ENCODE measurements around the gene EPHA1. TPM values are rescaled to one million over a fixed set of nuclear protein-coding genes. Genes with fewer than 3 reads are reported as not detected.

The EPHA1 gene
- total RNA-seq, 4 donors from 2014 or later, result 0.94 TPM; not detected in 3

DNA sequence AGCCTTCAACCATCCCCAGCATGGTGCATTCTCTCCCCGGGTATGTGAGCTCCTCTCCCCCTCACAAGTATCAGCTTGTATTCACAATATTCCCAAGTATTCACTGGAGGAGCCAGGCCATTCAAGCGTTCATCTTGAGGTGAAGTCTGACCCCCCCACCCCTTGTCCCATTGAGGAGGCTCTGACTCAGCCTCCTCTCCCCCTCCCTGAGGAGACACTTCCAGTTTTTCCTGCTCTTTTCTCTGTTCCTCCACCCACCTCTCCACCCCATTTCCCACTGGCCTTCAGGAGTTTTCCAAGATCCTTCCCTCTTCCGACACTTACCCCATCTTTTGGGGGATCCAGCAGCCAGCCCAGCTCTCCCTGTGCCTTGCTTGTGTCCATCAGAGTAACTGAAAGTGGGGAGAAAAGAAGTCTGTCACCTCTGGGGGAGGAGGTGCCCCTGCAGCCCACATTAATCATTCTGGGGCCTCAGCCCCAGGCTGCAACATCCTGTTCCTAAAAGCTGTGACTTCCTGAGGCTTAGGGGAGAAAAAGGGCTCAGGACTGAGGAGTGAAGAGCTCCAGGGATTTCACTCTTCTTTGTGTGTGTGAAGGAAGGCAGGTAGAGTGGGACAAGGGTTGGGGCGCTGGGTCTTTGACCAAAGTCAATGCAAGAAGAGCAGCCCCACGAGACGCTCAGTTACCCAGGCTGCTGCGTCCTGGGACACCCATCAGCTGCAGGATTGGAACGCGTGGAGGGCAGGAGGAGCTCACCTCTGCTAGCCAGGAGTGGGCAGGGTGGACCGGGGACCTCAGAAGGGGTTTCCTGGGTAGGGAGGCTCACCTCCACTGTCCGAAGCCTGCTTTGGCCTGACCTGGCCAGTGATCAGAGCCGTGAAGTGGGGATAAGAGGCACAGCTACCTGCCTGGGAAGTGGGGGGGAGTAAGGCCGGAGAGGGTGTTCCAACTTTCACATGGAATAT lies 1.1 kb downstream of the EPHA1 start:
- TF ChIP-seq, protein P1, sequence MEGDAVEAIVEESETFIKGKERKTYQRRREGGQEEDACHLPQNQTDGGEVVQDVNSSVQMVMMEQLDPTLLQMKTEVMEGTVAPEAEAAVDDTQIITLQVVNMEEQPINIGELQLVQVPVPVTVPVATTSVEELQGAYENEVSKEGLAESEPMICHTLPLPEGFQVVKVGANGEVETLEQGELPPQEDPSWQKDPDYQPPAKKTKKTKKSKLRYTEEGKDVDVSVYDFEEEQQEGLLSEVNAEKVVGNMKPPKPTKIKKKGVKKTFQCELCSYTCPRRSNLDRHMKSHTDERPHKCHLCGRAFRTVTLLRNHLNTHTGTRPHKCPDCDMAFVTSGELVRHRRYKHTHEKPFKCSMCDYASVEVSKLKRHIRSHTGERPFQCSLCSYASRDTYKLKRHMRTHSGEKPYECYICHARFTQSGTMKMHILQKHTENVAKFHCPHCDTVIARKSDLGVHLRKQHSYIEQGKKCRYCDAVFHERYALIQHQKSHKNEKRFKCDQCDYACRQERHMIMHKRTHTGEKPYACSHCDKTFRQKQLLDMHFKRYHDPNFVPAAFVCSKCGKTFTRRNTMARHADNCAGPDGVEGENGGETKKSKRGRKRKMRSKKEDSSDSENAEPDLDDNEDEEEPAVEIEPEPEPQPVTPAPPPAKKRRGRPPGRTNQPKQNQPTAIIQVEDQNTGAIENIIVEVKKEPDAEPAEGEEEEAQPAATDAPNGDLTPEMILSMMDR (IDR thresholded peaks at IDR 0.05; ENCODE audit: low read depth), result no peak

- TF ChIP-seq, protein P1 (IDR thresholded peaks at IDR 0.05; ENCODE audit: low read depth), result no peak
These were observed 2.7 kb downstream of the EPHA1 start for GRCh38 chr7:143406002-143406357.

GRCh38 chr7:143405173-143406001 lies 3.3 kb downstream of the EPHA1 start:
- TF ChIP-seq, protein P1 (IDR thresholded peaks at IDR 0.05; ENCODE audit: low read depth), result no peak

DNA sequence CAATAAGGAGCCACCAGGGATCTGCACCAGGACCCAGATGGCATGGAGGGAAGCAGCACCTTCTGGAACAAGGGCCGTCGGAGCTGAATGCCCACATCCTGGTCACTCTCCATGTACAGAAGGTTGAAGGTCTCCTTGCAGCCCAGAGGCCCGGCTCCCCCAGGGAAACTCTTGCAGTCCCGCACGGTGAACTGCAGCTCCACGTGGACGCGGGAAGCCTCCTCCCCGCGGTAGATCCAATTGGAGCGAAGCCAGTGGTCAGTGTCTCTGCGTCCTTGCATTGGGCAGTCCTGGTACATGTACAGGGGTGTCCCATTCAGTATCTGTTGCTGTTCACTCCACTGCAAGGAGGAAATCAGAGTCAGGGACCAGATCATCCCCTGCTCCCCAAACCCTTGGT lies 7.4 kb downstream of the EPHA1 start:
- TF ChIP-seq, protein P1 (IDR thresholded peaks at IDR 0.05; ENCODE audit: low read depth), result no peak

DNA sequence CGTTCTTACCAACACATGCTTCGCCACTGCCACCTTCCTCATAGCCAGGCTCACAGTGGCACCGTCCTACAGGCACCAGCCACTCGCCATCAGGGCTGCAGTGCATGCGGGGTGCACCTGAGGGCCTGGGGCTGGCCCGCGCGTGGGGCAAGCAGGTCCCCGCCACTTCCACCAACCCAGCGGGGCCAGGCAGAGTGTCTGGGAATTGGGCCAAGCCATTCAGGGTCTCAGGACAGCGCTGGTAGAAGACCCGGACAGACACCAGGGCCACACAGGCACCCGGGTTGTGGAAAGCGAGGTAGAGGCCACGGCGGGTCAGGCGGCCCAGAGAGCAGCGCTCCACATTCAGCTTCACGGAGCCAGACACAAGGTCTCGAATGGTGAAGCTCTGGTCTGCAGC lies 9.0 kb downstream of the EPHA1 start:
- TF ChIP-seq, protein P1 (IDR thresholded peaks at IDR 0.05; ENCODE audit: low read depth), result no peak

- TF ChIP-seq, protein P1 (IDR thresholded peaks at IDR 0.05; ENCODE audit: low read depth), result no peak
These were observed 9.5 kb downstream of the EPHA1 start for GRCh38 chr7:143399151-143399550.

DNA sequence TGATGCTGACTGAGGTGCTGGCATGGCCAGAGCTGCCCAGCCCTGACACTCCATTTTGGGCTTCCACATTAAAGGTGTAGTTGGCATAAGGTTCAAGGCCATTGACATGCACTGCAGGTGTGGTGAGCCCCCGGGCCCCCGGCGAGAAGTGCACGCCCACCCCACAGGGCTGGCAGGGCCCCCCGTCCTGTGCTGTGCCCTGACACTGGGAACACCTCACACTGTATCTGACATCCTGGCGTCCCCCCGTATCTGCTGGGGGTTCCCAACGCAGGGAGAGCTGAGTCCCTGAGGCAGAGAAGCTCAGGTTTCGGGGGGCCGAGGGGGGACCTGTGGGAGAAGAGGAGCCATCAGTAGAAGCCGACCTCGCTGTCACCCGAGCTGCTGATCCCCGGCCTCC lies 10.0 kb downstream of the EPHA1 start:
- TF ChIP-seq, protein P1 (IDR thresholded peaks at IDR 0.05; ENCODE audit: low read depth), result no peak
